SKM-1 (cell line): Measurements from ENCODE around the gene FHL1.
"Not testable (repeated sequence)": the region's sequence is repeated elsewhere in the genome, so short reads cannot be mapped to it uniquely, and the experiment has no call there.

Source experiments
- DNase-seq: peaks from one replicate; lab custom pipeline; 2025; ENCODE audit not compliant: unreplicated experiment; lab: John Stamatoyannopoulos, UW

FHL1 gene

DNA sequence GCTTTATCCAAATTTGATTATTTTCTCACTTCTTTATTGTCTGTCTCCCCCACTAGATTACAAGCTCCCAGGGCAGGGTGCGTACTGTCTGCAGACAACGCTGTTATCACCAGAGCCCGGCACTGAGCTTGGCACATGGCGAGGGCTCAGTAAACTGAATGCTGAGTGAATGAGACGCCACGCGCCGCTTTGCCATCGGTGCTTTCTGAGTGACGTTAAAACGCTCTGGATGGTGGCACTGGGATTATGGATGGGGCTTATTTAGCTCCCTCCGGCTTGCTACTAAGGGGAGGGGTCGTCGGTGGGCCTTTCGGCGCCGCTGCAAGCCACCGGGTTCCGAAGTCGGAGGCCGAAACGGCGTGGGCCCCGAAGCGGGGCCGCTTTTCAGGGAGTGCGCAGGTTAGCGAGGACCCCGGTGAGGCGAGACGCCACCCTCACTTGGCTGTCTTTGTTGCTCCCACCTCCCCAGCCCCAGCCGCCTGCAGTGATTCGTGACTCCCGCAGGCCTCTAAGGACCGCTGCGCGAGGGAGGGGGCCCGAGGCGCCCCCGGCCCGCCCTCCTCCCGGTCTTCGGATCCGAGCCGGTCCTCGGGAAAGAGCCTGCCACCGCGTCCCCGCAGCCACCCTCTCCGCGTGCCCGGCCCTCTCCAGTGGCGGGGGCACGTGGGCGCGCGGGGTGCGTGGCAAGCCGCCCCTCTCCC lies 569 bp upstream of the FHL1 start:
- no peak for DNase-seq

DNA sequence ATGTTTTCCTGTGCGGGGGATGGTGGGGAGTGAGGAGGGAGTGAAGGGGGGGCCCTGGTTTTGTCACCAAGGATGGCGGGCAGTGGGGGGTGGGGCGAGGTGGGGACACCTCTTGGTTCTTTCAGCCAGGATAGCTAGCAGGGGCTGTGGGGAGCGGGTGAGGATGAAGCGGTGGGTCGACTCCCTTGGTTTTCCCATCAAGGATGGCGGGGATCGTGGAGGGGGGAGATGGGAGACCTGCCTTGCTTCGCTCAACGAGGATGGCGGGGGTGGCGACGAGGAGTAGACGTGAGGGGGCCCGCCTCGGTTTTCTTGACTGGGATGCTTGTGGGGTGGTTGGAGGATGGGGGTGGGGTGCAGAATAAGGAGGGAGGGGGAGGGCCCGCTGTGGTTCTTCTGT lies 643 bp downstream of the FHL1 start:
- no peak for DNase-seq

DNA sequence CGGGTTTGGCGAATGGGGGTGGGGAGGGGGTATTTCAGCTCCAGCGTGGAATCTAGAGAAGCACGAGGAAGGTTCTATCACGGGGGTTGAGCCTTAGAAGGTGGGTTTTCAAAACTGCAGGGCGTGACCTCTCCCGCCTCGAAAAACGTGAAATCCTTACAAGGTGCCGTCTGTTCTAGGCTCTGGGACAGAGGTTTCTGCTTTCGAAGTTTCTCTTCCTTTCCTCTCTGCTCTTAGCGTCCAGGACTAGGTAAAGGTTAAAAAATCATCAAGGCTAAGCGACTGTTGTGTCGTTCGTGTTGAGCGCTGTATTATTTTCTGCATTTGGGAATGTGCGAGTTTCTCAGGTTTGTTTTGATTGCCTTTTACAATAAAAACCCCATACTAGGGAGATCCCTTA lies 1.1 kb downstream of the FHL1 start:
- DNase-seq = no peak

DNA sequence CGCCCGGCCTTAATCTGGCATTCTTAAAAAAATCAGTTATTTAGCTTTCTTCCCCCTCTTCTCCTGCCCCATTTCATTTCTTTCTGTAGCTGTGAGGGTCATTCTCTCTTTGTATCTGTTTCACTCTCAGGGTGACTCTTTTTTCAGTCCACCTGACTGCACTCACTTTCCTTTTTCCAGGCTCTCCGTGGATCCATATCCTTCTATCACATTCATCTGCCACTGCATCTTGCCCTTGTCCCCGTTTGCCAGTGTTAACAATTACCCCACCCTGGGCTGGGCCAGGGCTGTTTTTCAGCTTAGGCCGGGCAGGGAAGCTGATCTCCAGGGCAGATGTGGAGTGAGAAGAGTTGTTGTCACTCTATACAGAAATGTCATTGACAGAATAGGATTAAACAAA lies 7.7 kb downstream of the FHL1 start:
- no peak for DNase-seq

DNA sequence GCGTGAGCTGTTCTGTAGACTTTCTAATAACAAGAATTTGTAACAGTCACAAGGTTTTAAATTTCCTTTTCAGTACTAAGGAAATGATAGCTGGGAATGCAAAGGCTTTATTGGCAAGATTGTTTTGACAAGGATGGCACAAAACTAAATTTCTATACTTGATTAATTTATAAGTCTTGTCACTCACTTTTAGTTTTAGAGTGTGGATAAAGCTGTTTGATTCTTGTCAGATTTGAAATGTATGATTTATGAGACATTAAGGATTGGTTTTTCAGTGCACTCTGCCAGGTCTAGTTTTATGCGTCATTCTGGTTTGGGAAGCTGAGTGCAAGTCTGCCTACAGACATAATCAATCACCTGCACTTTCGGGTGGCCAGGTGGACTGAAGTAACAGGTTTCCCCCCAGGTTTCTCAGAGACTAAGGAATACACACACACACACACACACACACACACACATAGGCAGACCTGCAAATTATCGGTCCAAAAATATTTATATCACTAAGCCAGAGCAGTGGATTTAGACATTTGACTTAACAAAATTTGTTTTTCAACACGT lies 9.3 kb downstream of the FHL1 start:
- DNase-seq = no peak

DNA sequence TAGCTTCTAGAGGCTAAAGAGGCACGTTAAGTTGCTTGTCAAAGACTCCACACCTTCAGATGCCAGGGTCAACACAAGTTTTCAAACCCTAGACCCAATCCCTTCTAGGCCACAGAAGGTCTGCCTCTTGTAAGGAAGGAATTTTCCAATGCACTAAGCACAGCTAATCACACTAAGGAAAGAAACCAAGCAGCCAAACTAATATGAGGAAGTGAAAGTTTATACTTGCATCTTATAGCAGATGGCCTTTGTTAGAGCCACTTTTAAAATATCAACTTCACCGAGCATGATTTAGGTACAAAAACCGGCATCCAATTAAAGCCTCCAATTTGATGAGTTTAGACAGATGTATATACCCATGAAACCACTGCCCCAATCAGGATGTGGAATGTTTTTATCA lies 9.9 kb downstream of the FHL1 start:
- DNase-seq = no peak

DNA sequence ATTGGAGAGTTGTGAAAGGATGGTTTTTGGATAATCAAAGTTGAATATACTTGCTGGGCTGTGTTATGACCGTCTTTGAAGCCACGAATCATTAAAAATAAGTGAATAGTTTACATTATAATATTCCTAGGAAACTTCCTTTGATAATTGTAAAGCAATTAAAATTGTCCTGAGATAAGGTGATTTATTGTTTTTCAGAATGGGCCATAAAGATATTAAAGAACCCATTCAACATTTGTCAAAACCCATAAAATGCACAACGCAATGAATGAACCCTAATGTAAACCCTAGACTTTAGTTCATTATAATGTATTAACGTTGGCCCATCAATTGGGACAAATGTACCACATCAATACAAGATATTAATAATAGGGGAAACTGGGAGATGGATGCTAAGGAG lies 11.4 kb downstream of the FHL1 start:
- DNase-seq = no peak

DNA sequence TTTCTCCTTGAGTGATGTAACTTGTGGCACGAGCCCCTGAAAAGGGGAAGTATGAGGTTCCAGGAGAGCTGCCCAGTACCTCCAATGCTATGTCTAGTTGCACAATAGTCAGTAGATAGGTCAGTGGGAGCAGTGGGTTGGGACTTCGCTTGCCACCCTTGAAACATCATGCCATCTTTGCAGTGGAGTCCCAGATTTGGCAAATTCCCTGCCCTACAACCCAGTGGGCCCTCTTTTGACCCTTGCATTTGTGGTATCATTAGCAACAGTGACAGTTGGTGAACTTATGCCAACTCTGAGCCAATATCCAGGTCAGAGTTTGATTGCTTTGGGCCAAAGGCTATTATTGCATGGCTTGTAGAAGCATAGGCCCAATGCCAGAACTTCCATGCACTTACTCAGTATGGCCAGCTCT lies 12.3 kb downstream of the FHL1 start:
- DNase-seq = peak; percentile 60

DNA sequence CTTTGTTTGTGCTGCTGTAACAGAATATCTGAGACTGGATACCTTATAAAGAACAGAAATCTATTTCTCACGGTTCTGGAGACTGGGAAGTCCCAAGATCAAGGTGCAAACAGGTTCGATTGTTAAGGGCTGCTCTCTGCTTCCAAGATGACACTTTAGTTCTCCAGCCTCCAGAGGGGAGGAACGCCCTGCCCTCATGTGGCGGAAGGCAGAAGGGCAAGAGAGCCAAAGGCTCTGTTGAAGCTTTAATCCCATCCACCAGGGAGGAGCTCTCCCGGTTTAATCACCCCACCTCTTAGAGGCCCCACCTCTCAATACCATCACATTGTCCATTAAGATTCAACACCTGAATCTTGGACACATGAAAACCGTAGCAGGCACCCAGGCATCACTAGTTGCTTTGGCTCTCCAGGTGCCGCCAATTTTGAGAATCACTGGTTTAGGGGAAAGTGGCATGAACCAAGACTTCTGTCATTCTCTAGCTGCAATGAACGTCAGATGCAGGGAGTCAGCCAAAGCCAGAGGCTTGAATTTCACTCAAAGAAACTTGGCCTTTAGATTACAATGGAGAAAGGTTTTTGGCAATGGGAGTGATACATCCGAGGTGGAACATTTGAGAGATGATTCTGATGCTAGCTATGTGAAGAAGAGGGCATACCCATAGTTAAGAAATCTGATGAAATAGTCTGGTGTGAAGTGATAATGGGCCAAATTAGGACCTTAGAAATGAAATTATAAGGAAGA lies 15.7 kb downstream of the FHL1 start:
- no peak for DNase-seq

DNA sequence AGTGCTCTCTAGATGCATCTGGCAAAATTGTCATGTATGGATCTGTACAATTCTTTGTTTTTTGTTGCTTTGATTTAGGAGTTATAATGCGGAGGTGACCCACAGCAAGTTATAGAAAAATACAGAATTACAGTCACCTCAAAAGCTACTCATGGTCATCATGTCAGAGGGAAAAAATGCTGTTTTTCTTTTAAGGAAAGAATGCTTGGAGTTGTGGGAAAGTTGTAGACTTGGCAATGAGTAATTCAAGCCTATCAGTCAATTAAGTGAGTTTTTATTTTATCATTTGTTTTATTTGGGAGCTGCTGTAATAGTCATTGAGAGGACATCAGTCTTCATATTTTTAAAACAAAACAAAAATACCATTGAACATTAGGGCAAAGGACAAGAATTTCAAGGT lies 16.4 kb downstream of the FHL1 start:
- no peak for DNase-seq

DNA sequence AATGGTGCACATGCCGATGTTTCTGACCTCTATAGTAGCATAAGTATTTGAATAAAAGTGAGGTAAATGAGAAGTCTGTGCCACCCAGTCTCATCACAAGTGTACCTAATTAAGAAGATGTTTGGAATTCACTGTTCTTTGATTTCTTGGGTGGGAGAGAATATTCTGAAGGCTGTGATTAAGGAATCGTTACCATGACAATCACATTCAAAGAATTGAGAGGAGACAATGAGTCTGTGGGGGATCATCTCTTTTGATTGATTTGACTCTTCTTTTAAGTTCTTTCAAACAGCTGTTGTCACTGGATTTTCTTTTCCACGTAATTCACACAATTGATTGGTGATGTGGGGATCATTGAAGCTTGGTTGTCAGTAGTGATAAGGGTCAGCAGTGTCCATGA lies 18.1 kb downstream of the FHL1 start:
- DNase-seq = no peak

DNA sequence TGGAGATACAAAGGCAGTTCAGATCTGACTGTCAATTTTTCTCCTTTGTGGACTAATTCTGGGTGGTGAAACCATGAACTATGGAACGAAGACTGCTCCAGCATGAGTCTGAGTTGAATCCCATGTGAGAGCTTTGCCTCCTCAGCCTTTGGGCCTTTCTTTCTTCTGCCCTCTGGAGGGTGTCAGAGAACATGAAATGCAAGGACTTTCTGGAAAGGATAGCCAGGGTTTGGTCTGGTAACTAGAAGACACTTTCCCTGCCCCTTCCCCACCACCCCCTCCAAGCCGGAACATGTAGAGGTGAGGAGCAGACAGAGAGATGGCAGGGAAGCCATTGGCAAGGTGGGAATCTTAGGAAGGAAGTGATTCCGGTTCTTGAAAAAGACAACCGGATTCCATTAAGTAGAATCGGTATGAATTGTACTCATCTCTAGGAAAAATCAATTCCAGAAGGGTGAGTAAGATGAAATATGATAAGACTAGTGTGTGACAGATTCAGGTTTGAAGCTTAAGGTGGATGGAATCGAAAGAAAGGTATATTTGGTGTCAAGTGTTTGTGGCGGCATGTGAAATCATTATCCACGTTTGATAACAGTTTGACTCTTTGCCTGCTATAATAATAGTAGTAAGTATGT lies 19.0 kb downstream of the FHL1 start:
- DNase-seq = no peak

DNA sequence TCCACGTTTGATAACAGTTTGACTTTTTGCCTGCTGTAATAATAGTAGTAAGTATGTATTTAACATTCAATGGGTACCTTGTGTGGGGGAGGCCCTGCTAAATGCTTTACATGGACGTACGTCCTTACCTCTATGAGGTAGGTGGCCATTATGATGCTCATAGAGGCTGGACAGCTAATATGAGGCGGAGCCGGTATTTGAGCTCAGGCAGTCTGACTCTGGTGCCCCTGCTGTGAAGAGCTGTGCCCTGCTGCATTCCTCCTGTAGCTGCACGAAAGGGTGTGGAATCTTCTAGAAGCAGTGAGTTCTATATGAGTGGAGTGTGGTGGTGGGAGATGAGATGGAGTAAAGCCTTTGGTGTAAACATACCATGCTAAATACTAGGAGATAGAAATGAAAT lies 20.7 kb downstream of the FHL1 start:
- not testable (repeated sequence) for DNase-seq

DNA sequence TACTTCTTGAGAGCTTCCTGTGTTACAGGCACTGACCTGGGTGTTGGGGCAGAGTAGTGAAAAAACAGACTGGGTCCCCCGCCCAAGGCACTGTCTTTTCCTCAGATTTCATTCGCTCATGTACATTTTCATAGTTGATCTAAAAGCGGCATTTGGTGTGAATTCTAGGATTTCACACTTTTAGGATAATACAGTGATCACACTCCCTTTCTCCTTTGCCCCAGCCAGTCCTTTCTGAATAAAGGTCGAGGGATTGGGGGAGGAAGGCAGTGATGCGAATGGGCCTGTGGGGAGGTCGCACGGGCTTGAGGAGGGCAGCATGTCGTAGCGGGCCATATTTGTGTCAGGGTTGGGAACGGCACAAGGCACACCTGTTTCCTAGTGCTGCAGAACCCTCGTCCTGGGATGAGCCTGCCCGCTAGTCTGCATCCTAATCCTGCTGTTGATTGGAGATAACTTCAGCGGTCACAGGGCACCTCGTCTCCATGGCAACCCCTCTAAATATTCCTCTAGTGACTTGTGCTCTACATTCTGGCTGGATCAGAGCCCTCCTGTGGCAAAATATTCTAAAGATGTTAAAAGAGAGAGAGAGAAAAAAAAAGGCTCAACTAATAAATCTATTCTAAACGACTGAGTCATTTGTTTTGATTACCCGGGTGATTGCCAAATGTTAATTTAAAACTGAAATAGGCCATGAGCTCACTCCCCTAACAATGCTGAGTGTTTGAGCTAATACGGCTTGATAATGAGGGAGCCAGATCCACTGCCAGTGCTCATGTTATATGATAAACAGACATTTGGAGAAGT lies 21.8 kb downstream of the FHL1 start:
- no peak for DNase-seq

DNA sequence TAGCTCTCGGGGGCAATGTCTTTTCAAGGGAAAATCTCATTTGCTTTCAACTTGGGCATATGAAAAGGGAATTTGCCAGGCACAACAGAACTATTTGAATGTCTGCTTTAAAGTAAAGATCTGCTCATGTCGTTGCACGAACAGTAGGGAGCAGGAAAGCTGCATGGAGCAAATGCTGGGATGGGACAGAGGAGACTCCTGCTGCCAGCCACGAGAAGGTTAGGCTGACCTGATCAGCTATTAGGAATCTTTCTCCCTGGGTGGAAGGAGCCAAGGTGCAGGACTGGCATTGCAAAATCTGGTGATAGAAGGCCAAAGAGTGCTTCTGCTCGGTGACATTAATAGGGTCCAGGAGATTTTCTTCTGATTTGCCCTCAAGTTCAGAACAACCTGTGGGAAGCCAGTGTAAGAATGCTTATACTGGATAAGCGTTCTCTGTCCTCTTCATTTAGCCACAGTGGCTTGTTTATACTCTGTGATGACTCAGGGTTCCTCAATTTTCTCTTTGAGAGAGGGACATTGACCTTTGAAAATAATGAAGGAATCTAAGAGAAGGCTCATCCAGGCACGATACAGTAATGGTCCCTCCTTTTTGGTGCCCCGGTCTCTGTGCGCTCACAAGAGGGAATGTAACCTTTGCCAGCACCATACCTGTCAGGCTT lies 22.9 kb downstream of the FHL1 start:
- DNase-seq = no peak

DNA sequence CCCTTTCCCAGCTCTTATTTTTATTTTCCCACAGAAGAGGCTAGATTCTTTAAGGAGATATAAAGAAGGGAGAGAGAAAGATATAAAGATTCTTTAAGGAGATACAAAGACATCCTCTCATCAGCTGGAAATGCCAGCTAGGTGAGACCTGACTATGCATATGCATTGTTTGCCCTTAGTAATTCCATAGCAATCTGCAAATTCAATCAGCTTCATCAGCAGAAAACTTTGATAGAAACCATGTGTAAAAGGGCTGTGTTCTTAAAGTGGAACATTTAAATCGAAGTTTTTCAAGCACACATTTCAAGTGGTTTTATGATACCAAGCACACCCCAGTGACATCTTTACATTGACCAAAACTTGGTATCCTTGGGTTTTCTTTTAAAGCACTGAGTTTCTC lies 24.1 kb downstream of the FHL1 start:
- no peak for DNase-seq

DNA sequence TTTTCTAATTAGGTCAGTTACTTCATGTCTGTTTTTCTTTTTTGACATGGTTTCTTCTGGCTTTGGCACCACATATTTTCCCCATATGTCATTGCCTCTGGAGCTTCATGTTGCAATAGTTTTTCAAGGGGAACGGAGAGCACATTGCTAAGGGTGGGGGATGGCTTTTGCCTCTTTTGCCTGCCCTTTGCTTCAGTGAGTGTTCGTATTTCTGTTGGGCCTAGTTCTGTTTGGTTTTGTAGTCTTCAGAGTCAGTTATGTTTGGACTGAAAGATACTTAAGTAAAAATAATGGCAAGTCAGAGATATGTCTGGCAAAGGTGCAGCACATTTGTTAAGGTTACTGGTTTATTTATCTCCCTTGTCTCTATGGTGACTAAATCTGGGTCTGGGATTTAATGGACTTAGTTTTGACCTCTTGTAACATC lies 29.1 kb downstream of the FHL1 start:
- no peak for DNase-seq

DNA sequence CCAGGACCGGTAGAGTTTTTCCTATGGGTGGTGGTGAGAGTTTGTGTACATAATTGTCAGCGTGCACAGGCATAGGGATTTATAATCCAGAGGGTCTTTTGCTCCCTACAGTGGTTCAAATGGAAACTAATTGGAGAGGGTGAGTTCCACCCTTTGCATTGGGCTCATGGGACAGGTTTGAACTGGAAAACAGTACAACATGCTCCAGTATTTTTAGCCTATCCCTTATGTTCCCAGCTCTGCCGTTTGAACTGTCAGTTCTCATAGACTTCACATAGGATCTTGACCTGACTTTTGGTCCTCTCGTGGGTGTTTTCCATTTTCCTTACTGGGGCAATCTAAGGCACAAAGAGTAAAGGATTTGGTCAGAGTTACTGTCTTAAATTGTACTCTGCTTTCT lies 31.8 kb downstream of the FHL1 start:
- no peak for DNase-seq

DNA sequence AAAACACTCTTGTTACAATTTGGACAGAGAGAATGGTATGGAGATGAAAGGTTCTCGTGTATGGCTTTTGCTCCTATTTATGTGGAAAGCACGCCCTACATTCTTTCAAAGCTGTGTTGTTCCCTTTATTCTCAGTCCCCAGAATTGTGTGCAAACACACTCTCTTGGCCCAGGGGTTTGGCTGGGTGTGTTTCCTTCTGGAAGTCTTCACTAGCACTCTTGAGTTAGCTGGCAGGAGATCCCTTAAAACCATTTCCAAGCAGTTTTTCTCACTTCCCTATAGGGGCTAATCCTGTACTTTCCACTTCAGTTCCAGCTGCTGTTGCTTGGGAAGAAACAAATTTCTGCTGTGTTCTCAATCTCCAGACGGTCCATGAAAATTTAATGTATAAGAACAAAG lies 35.1 kb downstream of the FHL1 start:
- DNase-seq = no peak

DNA sequence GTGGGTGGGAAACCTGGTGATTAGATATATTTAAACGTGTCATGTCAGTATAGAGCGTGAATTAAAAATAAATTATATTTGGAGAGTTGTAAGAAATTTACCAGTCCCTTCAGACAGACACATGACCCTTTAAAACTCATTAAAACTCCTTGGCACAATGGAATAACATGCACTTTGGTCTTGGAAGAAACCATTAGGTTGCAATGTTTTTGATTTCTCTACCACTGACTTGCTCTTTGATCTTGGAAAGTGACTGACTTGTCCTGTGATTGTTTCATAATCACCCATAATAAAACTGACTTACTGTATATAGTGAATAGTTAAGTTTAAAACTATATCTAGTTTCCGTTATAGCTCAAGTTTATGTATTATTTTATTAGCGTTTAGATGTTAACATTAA lies 35.8 kb downstream of the FHL1 start:
- no peak for DNase-seq

DNA sequence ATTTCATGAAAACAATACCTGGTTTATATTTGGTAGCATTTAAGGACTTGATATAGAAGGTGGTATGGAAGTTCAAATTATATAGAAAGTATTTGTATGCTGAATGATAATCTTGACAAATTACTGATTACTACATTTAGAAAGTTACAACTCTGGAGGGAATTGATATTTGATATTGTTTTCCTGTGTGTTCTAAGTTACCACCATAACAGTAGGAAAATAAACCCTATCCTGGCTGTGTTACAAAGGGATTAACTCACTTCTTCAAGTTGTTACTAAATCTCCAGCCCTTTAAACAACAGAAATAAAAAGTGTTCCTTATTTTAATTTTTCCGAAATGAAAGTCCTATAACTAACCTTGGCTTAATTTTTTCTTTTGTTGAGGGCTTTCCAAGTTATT lies 36.6 kb downstream of the FHL1 start:
- DNase-seq = no peak
